AG09309 (cell line): ENCODE measurements around the gene ADAP1.

ENCODE experiments used
- DNase-seq: peaks from one replicate; pipeline ENCODE4 v3.0.0-alpha.2; 2010; ENCODE audit warnings: low read depth
- H3K4me3 ChIP-seq: 2 replicates; pipeline ENCODE4 v1.5.1; 2011; ENCODE audit warnings: mild to moderate bottlenecking, low read depth, low read length, moderate library complexity; ENCODE audit not compliant: control insufficient read depth
- CTCF ChIP-seq: IDR thresholded peaks from 2 replicates; pipeline ENCODE4 v1.5.1; 2011; ENCODE audit warnings: mild to moderate bottlenecking, low read depth, low read length, inconsistent platforms; ENCODE audit not compliant: insufficient read depth, control insufficient read depth; ENCODE audit errors: missing control alignments

ADAP1 gene

GRCh38 chr7:917255-918117 is 37.0 kb downstream of the ADAP1 start:
- no peak overlapping the region for H3K4me3 ChIP-seq
- no peak for DNase-seq
- TF ChIP-seq CTCF, result no peak

GRCh38 chr7:916291-916941 is 38.1 kb downstream of the ADAP1 start:
- H3K4me3 ChIP-seq, result no peak overlapping the region
- no peak for DNase-seq
- TF ChIP-seq CTCF, result no peak

- TF ChIP-seq CTCF, result no peak
- H3K4me3 ChIP-seq, result no peak overlapping the region
- no peak for DNase-seq
Observed at GRCh38 chr7:915291-916218, 38.9 kb downstream of the ADAP1 start.

- TF ChIP-seq CTCF, result no peak
- no peak for DNase-seq
- H3K4me3 ChIP-seq, result no peak overlapping the region
Observed at GRCh38 chr7:914521-915194, 39.8 kb downstream of the ADAP1 start.

- no peak for DNase-seq
- TF ChIP-seq CTCF, result no peak
- H3K4me3 ChIP-seq, result no peak overlapping the region
Observed at GRCh38 chr7:913736-914520, 40.6 kb downstream of the ADAP1 start.
